ENCODE data around the gene RRP12.
A peak's percentile ranks its signal among the peaks of the same experiment; 100 is the strongest.

RRP12 gene, protein sequence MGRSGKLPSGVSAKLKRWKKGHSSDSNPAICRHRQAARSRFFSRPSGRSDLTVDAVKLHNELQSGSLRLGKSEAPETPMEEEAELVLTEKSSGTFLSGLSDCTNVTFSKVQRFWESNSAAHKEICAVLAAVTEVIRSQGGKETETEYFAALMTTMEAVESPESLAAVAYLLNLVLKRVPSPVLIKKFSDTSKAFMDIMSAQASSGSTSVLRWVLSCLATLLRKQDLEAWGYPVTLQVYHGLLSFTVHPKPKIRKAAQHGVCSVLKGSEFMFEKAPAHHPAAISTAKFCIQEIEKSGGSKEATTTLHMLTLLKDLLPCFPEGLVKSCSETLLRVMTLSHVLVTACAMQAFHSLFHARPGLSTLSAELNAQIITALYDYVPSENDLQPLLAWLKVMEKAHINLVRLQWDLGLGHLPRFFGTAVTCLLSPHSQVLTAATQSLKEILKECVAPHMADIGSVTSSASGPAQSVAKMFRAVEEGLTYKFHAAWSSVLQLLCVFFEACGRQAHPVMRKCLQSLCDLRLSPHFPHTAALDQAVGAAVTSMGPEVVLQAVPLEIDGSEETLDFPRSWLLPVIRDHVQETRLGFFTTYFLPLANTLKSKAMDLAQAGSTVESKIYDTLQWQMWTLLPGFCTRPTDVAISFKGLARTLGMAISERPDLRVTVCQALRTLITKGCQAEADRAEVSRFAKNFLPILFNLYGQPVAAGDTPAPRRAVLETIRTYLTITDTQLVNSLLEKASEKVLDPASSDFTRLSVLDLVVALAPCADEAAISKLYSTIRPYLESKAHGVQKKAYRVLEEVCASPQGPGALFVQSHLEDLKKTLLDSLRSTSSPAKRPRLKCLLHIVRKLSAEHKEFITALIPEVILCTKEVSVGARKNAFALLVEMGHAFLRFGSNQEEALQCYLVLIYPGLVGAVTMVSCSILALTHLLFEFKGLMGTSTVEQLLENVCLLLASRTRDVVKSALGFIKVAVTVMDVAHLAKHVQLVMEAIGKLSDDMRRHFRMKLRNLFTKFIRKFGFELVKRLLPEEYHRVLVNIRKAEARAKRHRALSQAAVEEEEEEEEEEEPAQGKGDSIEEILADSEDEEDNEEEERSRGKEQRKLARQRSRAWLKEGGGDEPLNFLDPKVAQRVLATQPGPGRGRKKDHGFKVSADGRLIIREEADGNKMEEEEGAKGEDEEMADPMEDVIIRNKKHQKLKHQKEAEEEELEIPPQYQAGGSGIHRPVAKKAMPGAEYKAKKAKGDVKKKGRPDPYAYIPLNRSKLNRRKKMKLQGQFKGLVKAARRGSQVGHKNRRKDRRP (N-terminal part only)

DNA sequence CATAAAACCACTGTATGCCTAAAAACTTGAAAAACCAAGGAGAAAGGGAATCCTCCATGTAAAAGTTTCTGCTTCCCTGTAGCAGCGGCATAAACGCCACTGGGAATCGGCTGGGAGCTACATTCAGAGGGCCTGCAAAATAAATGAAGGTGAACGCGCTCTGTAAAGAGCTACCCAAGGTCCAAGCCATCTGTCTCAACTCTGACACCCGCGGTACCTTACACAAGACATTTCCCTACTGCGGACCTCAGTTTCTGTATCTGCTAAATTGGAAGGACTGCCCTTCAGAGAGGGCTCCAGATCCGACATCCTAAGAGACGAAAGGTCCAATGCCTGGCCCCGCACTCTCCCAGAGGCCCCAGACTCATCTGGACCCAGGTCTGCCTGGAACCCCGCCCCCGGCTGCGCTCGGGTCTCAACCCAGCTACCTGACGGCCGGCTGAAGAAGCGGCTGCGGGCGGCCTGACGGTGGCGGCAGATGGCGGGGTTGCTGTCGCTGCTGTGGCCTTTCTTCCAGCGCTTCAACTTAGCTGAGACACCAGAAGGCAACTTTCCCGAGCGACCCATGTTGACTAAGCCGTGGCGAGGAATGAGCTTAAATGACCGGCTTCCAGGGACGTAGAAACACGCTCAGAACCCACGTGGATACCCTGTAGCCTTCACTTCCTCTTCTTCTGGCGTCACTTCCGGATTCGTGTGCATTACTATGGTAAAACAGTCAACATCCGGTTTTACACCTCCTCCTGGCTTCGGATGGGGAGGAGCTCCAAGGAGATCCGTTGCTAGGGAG, at the start of gene RRP12:
Gene RRP12 (minus strand): TSS at position 676 of the 790 bp plus-strand sequence. CDS start 109 bp downstream, at position 567.
- Mint-ChIP-seq H3K27ac (peak within 1 kb of the TSS; percentile 96), H3K36me3 (ENCODE audit: low read depth) (peaks cover 5% of the 10 kb centered on the region), H3K4me1 (ENCODE audit: low read depth) (peaks cover 8% of the 10 kb centered on the region), H3K9me3 (no peaks in the 10 kb centered on the region), H3K4me3 (peak within 1 kb of the TSS; percentile 93), H3K27me3 (ENCODE audit: low read depth) (no peaks in the 10 kb centered on the region)

DNA sequence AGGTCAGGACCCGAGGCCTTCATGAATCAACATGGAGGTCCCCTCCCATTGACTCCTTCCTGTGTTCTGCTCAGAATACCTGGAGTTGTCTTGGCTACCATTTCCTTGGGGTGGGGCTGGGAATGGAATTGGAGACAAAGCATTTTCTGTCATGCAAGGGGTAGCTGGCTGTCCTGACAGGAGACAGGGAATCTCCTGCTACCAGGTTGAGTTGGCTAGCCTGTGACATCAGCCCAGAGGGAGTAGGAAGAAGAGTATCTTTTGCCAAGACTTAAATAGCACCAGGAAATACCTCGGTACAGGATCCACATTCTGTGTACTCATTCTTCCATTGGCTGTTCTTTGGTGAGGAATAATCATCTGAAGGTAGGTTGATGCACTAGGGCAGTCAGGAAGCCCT, 49.7 kb upstream of the RRP12 start:
- Mint-ChIP-seq H3K4me3 (no peak overlapping the region), H3K27ac (no peak overlapping the region), H3K27me3 (ENCODE audit: low read depth) (no peaks in the 10 kb centered on the region), H3K36me3 (ENCODE audit: low read depth) (peaks cover 22% of the 10 kb centered on the region), H3K9me3 (no peaks in the 10 kb centered on the region), H3K4me1 (ENCODE audit: low read depth) (peaks cover 31% of the 10 kb centered on the region)

- peaks cover 34% of the 10 kb centered on the region for H3K4me1 Mint-ChIP-seq (ENCODE audit: low read depth)
- H3K36me3 Mint-ChIP-seq (ENCODE audit: low read depth): peaks cover 16% of the 10 kb centered on the region
- no peaks in the 10 kb centered on the region for H3K9me3 Mint-ChIP-seq
- H3K27ac Mint-ChIP-seq: peak within 1 kb of the TSS; percentile 89
- H3K27me3 Mint-ChIP-seq (ENCODE audit: low read depth): no peaks in the 10 kb centered on the region
- H3K4me3 Mint-ChIP-seq: peak within 1 kb of the TSS; percentile 89
Measured at GRCh38 chr10:97445722-97446639, 44.8 kb upstream of the RRP12 start, which contains the start of the genes EXOSC1 and ZDHHC16. EXOSC1 (minus strand) TSS chr10:97446006; CDS start chr10:97445985, 21 bp downstream. ZDHHC16 (plus strand) TSS chr10:97446175; CDS start chr10:97451676, 5,501 bp downstream.

- Mint-ChIP-seq H3K4me1 (ENCODE audit: low read depth) (peaks cover 29% of the 10 kb centered on the region), H3K4me3 (peak overlapping the region; percentile 89), H3K27me3 (ENCODE audit: low read depth) (no peaks in the 10 kb centered on the region), H3K27ac (peak overlapping the region; percentile 89), H3K9me3 (no peaks in the 10 kb centered on the region), H3K36me3 (ENCODE audit: low read depth) (peaks cover 13% of the 10 kb centered on the region)
Measured at GRCh38 chr10:97445357-97445721, 44.2 kb upstream of the RRP12 start.

DNA sequence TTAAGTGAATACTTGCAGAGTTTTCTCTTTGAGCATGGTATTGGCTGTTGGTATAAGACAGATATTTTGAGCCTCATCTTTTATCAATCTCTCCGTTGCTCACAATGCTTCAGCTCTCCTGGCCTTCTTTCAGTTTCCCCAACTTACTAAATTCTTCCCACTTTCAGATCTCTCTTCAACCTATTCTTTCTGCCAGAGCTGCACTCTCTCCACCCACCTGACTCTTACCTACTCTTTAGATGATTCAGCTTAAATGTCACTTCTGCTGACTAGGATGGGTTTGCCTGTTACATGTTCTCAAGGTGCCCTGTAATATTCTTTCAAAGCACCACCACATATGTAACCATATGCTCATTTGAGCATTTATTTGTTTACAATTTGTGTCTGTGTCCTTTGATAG, 43.1 kb upstream of the RRP12 start:
- H3K27ac Mint-ChIP-seq: peak overlapping the region; percentile 18
- no peaks in the 10 kb centered on the region for H3K27me3 Mint-ChIP-seq (ENCODE audit: low read depth)
- H3K4me3 Mint-ChIP-seq: peak overlapping the region; percentile 89
- peaks cover 26% of the 10 kb centered on the region for H3K4me1 Mint-ChIP-seq (ENCODE audit: low read depth)
- H3K9me3 Mint-ChIP-seq: no peaks in the 10 kb centered on the region
- peaks cover 18% of the 10 kb centered on the region for H3K36me3 Mint-ChIP-seq (ENCODE audit: low read depth)

GRCh38 chr10:97442277-97442676, 41.1 kb upstream of the RRP12 start:
- Mint-ChIP-seq H3K9me3 (no peaks in the 10 kb centered on the region), H3K27me3 (ENCODE audit: low read depth) (no peaks in the 10 kb centered on the region), H3K4me3 (no peak overlapping the region), H3K27ac (no peak overlapping the region), H3K36me3 (ENCODE audit: low read depth) (peaks cover 22% of the 10 kb centered on the region), H3K4me1 (ENCODE audit: low read depth) (peaks cover 19% of the 10 kb centered on the region)

DNA sequence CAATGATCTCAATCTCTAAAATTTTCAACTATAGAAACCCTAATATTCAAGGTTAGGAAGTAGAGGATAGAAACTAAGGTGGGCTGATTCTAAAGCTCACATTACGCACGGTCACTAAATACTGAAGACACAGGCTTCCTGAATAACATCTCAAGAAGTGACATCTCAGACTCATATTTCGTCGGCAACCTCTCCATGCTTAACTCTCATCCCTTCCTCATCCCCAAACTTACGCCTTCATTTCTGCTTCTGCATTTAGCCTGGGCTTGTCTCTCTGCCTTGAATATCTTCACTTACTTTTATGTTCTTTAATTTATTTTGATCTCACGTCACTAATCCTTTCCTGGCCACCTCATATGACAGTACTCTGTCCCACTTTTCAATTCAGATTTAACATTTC, 34.1 kb upstream of the RRP12 start:
- Mint-ChIP-seq H3K4me3 (no peak overlapping the region), H3K27me3 (ENCODE audit: low read depth) (no peaks in the 10 kb centered on the region), H3K9me3 (no peaks in the 10 kb centered on the region), H3K4me1 (ENCODE audit: low read depth) (peaks cover 1% of the 10 kb centered on the region), H3K27ac (no peak overlapping the region), H3K36me3 (ENCODE audit: low read depth) (peaks cover 46% of the 10 kb centered on the region)

GRCh38 chr10:97434557-97434956, 33.4 kb upstream of the RRP12 start:
- H3K36me3 Mint-ChIP-seq (ENCODE audit: low read depth): peaks cover 46% of the 10 kb centered on the region
- H3K27ac Mint-ChIP-seq: no peak overlapping the region

DNA sequence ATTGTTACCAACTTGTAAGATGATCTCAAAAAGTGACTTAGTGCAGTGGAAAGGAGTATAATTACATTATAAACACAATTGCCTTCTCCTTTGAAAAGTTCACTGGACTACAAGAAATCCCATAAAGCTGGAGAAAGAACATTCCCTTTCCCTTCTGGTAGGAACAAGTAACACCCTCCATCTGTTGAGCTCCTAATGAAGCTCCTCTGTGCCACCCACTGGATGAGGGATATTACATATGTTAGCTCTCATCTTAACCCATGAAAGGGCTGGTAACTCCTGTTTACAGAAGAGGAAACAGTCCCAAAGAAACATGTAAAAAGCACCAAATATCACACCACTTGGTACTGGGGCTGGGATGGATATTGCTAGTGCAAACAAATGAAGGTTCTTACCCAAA, 32.9 kb upstream of the RRP12 start:
- Mint-ChIP-seq H3K27me3 (ENCODE audit: low read depth) (no peaks in the 10 kb centered on the region), H3K9me3 (no peaks in the 10 kb centered on the region), H3K4me3 (no peak overlapping the region), H3K4me1 (ENCODE audit: low read depth) (peaks cover 6% of the 10 kb centered on the region), H3K27ac (no peak overlapping the region), H3K36me3 (ENCODE audit: low read depth) (peaks cover 47% of the 10 kb centered on the region)

More at GRCh38 chr10:97434557-97434956, 33.4 kb upstream of the RRP12 start:
- no peaks in the 10 kb centered on the region for H3K9me3 Mint-ChIP-seq
- peaks cover 1% of the 10 kb centered on the region for H3K4me1 Mint-ChIP-seq (ENCODE audit: low read depth)
- H3K27me3 Mint-ChIP-seq (ENCODE audit: low read depth): no peaks in the 10 kb centered on the region
- H3K4me3 Mint-ChIP-seq: no peak overlapping the region

- Mint-ChIP-seq H3K27me3 (ENCODE audit: low read depth) (peaks cover 3% of the 10 kb centered on the region), H3K36me3 (ENCODE audit: low read depth) (peaks cover 41% of the 10 kb centered on the region), H3K27ac (peak overlapping the region; percentile 96), H3K4me3 (peak overlapping the region; percentile 86), H3K4me1 (ENCODE audit: low read depth) (peaks cover 29% of the 10 kb centered on the region), H3K9me3 (no peaks in the 10 kb centered on the region)
Measured at GRCh38 chr10:97428572-97428981, 27.4 kb upstream of the RRP12 start.

- peaks cover 42% of the 10 kb centered on the region for H3K36me3 Mint-ChIP-seq (ENCODE audit: low read depth)
- H3K9me3 Mint-ChIP-seq: no peaks in the 10 kb centered on the region
- peak overlapping the region; percentile 90 for H3K4me3 Mint-ChIP-seq
Measured at GRCh38 chr10:97427571-97428179, 26.5 kb upstream of the RRP12 start.

DNA sequence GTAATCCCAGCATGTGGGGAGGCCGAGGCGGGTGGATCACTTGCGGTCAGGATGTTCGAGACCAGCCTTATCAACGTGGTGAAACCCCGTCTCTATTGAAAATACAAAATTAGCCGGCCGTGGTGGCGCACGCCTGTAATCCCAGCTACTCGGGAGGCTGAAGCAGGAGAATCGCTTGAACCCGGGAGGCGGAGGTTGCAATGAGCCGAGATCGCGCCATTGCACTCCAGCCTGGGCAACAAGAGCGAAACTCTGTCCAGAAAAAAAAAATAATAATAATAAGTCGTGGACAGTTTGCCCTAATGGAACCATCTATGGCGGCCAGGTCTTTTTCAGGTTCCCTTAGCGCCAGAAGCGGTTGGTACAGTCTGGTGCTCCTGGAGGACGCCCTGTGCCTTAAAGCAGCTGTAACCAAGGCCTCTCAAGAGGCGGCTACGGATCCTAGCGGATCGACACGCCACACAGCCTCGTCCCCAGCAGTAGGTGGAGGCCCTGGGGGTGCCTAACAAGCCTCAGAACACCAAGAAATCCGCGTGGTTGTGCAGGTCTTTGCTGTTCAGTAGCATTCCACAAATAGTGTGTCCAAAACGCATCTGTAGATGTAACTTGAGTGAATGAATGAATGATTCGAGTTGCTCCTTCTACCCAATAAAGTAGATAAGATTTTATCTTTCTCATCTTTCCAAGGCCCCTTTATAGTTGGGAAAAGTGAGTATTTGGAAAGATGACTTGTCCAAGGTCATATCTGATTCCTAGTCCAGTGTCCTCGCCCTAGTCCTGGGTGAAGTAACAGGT, 25.8 kb upstream of the RRP12 start:
- peaks cover 39% of the 10 kb centered on the region for H3K36me3 Mint-ChIP-seq (ENCODE audit: low read depth)
- H3K4me1 Mint-ChIP-seq (ENCODE audit: low read depth): peaks cover 35% of the 10 kb centered on the region

More at GRCh38 chr10:97427571-97428179, 26.5 kb upstream of the RRP12 start:
- Mint-ChIP-seq H3K27ac (peak overlapping the region; percentile 96), H3K27me3 (ENCODE audit: low read depth) (peaks cover 3% of the 10 kb centered on the region), H3K4me1 (ENCODE audit: low read depth) (peaks cover 35% of the 10 kb centered on the region)

More for the DNA sequence above, 25.8 kb upstream of the RRP12 start:
- H3K9me3 Mint-ChIP-seq: no peaks in the 10 kb centered on the region
- H3K27ac Mint-ChIP-seq: peak overlapping the region; percentile 96
- H3K4me3 Mint-ChIP-seq: peak overlapping the region; percentile 90
- H3K27me3 Mint-ChIP-seq (ENCODE audit: low read depth): peaks cover 3% of the 10 kb centered on the region

Data from T-helper 1 cell treated with Interleukin-12 subunit alpha and Interleukin-12 subunit beta and Interleukin-4 antibody, amounts not matched to agents 30 μg/mL and 1 μg/mL, for 36 hours (primary cell).